Stimulated activated CD4-positive, alpha-beta T cell treated with anti-CD3 and anti-CD28 coated beads, Interleukin-4, amount 100 ng/mL, for 48 hours (primary cell): ENCODE data around the gene ASTN2.
"Not testable (repeated sequence)": the region's sequence is repeated elsewhere in the genome, so short reads cannot be mapped to it uniquely, and the experiment has no call there.

ENCODE experiments used
- DNase-seq, 2 donors: peaks; one replicate each; pipeline ENCODE4 v3.0.0-alpha.2; 2020; ENCODE audit warnings: low read depth in 2 of 2

The ASTN2 gene

DNA sequence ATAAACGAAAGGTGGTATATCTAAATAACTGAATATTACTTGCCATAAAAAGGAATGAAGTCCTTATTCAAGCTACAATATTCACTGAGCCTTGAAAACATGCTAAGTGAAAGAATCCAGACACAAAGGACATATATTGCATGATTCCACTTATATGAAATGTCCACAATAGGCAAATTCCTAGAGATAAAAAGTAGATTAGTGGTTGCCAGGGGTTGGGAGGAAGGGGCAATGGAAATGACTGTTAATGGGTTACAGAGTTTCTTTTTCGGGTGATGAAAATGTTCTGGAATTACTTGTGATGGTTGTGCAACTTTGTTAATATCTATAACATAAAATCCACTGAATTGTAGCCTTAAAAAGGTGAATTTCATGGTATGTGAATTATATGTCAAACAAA lies 954.8 kb downstream of the ASTN2 start:
- DNase-seq: no peak

DNA sequence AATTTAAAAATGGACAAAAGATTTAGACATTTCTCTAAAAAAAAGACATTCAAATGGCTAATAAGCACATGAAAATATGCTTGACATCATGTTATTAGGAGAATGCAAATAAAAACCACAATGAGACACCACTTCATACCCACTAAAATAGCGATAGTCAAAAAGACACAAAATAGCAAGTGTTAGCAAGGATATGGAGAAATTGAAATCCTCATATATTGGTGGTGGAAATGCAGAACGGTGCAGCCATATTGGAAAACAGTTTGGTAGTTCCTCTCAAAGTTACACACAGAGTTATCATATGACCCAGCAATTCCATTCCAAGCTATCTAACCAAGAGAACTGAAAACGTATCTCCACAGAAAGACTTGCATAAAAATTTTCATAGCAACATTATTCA lies 955.3 kb downstream of the ASTN2 start:
- DNase-seq: no peak

DNA sequence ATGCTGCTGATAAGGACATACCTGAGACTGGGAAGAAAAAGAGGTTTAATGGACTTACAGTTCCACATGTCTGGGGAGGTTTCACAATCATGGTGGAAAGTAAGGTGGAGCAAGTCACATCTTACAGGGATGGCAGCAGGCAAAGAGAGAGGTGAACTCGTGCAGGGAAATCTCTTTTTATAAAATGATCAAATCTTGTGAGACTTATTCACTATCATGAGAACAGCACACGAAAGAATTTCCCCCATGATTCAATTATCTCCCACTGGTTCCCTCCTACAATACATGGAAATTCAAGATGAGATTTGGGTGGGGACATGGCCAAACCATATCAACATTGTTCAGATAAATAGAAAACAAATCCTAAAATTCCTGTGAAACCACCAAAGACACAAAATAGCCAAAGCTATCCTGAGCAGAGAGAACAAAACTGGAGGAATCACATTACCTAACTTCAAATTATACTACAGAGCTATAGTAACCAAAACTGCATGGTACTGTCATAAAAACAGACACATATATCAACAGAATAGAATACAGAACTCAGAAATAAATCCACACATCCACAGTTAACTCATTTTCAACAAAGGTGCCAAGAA lies 958.3 kb downstream of the ASTN2 start:
- DNase-seq: no peak

DNA sequence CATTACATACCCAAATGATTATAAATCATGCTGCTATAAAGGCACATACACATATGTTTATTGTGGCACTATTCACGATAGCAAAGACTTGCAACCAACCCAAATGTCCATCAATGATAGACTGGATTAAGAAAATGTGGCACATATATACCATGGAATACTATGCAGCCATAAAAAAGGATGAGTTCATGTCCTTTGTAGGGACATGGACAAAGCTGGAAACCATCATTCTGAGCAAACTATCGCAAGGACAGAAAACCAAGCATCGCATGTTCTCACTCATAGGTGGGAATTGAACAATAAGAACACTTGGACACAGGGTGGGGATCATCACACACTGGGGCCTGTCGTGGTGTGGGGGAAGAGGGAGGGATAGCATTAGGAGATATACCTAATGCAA lies 960.3 kb downstream of the ASTN2 start:
- not testable (repeated sequence) for DNase-seq

DNA sequence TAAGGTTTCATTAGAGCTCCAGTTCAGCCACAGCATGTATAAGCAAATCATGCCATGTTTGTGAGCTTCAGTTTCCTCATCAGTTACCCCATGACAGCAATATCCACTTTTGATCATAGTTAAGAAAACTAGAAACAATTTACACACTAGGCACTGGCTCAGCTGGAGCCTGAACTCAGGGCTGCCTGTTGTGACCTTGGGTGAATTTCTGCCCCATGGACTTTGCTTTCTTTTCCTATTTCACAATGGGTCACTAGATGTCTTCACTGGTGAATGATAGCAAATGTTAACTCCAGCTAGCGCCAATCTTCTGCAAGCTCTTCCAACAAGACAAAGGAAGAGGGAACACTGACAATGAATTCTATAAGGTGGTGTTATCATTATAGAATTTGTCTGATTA lies 961.1 kb downstream of the ASTN2 start:
- no peak for DNase-seq

DNA sequence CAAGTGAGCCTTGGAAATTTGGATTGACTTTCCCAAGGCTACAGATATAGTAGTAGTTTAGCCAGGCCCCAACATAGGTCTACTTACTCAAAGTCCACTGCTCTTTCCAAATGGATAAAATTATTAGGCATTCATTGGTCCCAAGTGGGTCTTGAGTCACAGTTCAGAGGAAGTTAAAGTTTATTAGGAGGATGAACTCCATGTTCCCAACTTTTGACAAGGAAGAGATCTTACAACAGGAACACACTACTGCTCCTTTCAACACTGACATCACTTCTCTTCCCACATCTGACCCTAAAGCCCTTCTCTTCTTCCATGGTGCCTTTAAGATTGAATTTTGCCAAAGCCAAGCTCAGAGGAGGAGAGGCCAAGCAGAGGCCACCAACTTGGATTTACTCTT lies 962.2 kb downstream of the ASTN2 start:
- no peak for DNase-seq

DNA sequence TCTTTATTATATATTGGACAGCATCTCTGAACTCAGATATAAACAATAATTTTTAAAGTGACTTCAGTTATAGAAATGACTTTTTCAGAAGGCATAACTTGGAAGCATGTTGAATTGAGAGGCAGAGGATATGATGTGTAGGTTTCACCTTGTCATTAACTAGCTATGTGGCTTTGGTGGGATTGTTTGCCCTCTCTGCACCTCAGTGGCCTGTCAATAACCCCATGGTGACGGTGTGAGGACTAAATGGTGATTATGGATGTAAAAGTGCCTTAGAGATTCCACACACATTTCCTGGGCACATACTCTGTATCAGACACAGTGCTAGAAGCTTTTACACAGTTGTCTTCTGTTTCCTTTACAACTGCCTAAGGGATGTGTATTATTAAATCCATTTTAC lies 962.6 kb downstream of the ASTN2 start:
- no peak for DNase-seq

DNA sequence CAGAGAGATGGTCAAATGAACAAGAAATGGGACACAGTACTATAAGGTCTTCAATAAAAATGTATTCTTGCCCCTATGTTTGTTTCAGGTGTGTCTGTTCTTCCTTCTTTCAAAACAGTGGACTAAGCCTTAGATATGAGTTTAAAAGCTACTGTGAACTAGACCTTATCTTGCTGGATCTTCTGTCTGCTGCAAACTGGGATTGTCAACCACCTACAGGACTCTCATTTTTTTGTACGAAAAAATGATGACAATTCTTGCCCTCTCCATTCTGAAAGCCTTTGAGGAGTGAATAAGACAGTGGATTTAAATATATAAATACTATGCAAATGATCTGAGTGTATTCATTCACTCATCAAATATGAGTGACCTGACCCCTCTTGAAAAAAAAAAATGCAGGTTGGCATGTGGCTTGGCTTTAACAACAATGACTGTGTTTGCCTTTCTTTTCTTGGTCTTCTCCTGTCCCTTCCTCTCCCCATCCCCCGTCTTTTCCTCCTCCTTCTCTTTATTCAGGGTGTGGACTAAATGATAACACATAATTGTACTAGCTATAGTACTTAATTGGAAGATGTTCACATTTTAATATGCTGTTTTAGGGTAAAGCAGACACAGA lies 963.2 kb downstream of the ASTN2 start:
- DNase-seq: no peak

DNA sequence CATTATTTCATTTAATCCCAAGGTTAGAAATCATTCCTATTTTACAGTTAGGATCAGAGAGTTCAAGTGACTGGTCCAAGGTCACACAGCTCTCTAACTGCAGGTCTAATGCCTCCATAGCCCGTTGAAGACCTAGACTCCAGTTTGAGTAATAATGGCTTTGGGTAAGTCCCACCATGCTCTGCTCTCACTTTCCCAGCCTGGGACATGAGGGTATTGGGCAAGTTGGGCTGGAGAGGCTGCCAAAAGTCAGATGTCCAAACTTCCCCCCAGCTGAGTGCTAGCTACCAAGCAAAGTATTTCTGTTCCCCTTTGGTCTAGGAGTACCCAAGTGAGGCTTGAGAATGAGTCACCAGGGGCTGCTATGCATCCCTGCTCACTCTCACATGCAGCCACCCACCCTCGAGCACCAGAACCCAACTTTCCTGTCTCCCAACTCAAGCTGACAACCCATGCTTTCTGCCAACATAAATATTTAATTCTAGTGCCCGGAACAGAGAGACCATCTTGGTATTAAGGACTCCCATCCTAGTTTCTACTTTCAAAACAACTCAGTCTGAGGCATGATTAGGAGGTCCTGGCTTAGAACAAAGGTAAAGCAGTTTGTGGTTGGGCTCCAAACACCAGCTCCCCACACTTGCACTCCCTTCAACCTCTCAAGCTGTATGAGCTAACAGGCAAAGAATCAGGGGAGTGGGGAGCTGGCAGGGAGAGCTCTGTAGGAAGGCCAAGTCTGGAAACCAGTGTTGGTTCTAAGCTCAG lies 964.3 kb downstream of the ASTN2 start:
- no peak for DNase-seq

DNA sequence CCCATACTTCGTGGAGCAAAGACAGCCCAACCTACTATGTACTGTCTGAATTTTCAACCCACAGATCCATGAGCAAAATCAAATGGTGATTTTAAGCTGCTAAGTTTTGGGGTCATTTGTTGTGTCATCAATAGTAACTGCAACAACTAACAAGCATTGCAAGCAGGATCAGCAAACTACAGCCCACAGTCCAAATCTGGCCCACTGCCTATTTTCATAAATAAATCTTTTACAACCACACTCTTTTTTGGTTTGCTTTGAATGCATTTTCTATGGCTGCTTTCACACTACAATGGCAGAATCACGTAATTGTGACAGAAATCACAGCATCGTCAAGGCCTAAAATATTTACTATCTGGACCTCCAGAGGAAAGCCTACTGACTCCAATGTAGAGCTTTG lies 964.9 kb downstream of the ASTN2 start:
- DNase-seq: no peak

DNA sequence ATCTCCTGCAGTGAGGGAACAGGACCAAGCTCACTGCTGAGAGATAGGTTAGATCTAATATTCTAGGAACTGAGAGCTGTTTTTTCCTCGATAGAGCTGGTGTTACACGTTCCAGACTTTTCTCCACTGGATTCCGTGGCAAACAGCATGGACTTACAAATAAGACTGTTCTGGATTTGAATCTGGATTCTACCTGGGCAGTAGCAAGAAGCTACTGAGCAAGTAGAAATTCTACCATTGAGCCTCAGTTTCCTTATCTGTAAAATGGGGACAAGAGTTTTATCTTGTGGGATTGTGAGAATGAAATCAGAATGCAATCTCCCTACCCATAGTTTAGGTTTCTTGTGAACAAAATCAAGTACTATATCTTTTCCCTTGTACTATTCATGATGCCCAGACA lies 966.4 kb downstream of the ASTN2 start:
- no peak for DNase-seq

DNA sequence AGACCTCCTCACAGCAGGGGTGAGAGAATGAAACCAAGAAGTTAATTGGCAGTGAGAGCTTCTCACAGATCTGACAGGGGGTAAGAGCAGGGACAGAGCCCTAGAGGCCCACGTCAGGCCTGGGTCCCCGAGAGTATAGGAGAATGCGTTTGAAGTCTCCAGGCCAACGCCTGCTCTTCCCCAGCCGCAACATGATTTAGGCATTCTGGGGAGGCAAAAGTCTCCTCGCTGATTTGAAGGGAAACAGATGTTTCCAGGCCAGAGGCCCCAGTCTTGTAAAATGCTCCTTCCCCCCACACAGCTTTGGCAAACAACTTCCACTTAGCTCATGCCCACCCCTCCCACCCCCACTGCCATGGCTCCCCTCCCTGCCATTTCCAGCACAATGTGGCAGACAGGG lies 966.9 kb downstream of the ASTN2 start:
- DNase-seq: no peak

DNA sequence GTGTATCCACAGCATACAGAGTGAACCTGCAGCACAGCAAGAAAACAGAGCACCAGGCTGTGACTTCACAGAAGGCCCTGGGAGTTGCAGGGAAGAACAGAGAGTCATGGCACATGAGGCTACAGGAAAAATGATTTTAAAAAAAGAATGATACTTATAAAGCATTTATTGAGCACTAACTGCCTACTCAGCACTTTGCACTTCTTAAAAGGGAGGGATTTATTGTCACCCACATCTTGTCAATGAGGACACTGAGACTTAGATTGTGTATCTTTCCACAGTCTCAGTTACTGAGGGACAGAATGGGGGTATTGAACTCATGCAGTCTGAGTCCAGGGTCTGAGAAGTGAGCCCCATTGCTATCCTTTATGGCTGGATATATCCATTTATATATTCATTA lies 972.3 kb downstream of the ASTN2 start:
- no peak for DNase-seq

DNA sequence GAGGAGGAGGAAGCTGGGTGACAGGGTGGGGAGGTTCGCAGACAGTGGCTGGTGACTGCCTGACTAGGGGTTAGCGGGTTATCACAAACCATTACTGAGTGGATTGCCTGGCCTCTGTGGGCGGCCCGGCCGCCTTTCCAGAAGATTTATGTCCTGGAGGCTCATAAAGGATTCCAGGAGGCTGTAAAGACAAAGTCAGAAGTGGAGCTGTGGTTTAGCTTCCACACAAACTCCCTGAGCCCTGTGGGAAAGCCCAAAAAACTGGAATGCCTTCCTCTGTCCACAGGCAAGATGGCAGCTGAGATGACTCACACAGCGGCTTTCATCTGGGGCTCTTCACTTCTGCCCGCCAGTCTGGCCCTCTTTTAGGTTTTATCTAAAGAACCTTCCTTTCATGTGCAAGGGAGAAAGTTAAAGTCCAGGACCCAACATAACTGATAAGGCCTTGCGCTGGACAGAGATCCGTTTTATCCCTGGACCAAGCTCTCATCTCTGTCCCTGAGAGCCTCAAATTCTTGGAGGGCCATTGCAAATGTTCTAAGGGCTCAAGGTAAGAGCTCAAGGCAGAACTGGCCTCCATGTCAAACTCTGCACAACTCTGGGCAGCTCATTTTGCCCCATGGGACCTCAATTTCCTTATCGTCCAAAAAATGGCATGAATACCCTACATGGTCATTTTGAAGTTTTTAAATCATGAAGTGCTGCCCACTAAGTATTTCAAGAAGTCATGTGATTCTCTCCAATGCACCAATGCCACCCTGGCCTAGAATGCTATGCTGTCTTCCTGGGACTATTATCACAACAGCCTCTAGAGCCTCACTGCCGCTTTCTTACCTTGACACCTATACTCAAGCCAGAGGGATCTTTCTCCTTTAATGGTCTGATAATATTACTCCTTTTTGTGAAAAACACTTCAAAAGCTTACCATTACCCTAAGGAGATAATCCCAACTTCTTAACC lies 977.2 kb downstream of the ASTN2 start:
- no peak for DNase-seq

DNA sequence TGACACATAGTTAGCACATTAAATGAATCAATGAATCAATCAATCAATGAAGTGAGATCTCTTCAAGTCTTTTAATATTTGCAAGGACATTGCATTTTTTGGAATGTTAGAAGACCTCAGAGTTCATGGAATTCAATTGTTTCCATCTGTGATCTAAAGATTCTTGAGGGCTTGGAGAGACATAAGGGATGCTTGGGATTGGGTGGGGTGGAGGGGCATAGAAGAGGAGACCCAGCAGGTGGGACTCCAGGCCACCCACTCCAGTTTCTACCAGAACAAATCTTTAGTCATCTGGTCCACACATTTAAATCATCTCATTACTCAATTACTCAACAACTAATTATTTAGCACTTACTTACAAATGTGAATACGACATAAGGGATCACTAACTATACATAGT lies 978.7 kb downstream of the ASTN2 start:
- DNase-seq: no peak

DNA sequence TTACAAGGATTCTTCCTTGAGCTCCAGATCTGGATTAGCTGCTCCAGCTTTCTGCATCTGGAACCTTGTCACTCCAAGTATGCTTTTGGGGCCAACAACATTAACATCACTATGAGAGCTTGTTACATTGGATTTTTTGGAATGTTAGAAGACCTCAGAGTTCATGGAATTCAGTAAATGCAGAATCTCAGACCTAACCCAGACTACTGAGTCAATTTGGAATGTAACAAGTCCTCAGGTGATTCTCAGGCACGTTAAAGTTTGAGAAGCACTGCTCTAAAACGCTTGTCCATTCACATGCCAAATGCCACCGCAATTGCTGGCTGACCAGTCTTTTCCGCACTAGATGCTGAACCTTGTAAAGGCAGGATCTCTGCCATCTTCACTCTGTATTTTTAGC lies 979.2 kb downstream of the ASTN2 start:
- DNase-seq: no peak

DNA sequence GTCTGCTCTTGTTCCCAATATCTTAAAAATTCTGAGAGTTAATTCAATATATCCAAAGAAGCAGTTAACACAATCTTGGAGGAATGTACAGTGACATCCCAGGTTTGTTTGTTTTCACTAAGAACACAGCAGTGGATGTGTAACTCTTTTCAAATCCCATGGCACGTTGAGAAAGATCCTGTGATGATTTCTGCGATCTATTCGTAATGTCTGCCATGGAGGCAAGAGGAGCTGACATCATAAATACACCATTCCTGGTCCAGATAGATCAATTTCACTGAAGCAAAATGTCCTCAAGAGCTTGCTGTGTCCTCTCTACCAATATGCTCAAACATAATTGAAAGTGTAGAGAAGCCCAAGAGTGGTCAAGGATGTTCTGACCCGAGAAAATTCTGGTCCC lies 980.5 kb downstream of the ASTN2 start:
- DNase-seq: no peak

DNA sequence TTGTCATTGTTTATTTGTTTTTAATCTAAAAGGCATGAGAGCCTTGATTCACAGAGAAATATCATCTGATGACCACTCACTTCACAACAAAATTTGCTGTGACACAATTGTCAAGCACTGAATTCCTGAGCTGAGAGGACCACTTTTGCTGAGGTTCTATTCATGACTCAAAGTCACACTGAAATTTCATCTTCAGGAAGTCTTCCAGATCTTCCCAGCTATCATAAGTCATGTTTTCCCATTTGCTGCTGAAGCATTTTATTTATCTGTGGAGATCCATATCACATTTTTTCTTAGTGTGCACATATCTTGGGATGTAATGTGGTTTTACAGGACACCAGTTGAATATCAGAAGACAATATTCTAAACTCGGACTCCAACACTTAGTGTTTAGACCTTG lies 982.8 kb downstream of the ASTN2 start:
- DNase-seq: no peak

DNA sequence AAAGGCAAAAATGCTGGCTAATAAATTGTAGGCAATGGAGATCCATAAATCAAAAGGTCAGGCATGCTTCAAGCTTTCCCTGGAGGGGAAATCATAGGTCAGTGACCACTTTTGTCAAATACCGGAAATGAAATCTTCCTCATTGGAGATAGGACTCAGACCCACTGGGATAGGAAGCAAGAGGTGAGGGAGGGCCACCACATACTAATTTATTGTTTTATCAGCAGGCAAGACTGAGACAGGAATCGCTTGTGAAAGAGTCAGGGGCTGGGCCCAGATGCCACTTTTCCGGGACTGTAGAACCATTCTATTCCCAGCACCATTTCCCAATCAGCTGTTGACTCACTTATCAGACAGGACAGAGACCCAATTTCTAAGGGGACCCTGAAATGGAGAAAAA lies 984.0 kb downstream of the ASTN2 start:
- DNase-seq: no peak

DNA sequence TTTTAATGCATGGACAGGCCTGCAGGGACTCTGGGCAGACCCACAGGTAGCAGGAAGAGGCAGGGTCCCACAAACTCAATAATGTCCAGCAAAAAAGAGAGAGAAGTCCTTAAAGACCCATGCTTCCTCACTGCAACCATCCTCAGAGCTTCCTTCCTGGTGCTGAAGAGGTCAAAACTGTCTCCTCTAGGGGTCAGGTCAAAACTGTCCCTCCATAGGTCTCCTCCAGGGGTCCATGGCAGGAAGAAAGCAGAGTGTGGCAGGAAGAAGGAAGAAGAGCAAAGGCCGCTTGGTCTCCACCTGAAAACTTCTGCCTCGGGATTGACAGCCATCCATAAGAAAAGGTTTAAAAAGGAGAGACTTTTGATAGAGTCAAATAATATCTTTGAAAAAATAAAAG lies 989.6 kb downstream of the ASTN2 start:
- no peak for DNase-seq

DNA sequence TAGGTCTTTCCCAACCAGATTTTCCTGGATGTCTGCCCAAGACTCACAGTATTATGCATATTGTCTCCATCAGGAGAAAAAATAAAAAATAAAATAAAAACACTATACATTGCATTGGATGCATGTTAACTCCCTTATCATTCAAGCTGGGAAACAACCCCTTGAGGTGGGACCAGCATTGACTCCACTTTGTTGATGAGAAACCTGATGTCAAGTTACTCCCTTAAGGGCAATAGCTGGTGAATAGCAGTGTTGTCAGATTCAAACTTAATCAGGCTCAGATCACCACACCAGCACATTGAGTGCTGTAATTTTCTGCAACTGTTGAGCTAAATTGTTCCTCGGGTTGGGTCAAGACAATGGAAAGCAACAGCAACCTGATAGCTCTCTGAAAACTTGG lies 991.7 kb downstream of the ASTN2 start:
- no peak for DNase-seq
